ENCODE results near the gene DUSP23.

- no peak for TF ChIP-seq POLR2A (IDR thresholded peaks at IDR 0.05; ENCODE audit: low read length)
- TF ChIP-seq GATA1 (IDR thresholded peaks at IDR 0.05; ENCODE audit: low read depth, low read length) = no peak
Observed at GRCh38 chr1:159827102-159827490, 46.3 kb downstream of the DUSP23 start.

Measured in erythroblast (primary cell).